HepG2 (cell line): ENCODE data around the gene ZNF382. TPM values are rescaled to one million over a fixed set of nuclear protein-coding genes. Genes with fewer than 3 reads are reported as not detected.

Experiments
- CHCHD3 ChIP-seq: sonication (generic); formaldehyde crosslinking; IDR thresholded peaks from 2 replicates; pipeline ENCODE4 v1.8.0; 2022; ENCODE audit warnings: mild to moderate bottlenecking, missing genetic modification reagents, moderate library complexity
- CSRNP1 ChIP-seq: sonication (generic); formaldehyde crosslinking; IDR thresholded peaks from 2 replicates; pipeline ENCODE4 v1.8.1; 2023; ENCODE audit warnings: mild to moderate bottlenecking, missing genetic modification reagents
- ESRRA ChIP-seq: sonication (generic); formaldehyde crosslinking; IDR thresholded peaks from 2 replicates; pipeline ENCODE4 v1.5.1; 2020; ENCODE audit warnings: mild to moderate bottlenecking, low read depth, missing genetic modification reagents
- MZF1 ChIP-seq: sonication (generic); formaldehyde crosslinking; IDR thresholded peaks from 2 replicates; pipeline ENCODE4 v1.8.1; 2023; ENCODE audit warnings: mild to moderate bottlenecking, missing genetic modification reagents, borderline replicate concordance
- NFE2L2 ChIP-seq: fragments of 150-350 bp; IDR thresholded peaks from 2 replicates; pipeline ENCODE4 v1.6.1; 2014; ENCODE audit warnings: low read length
- SIX1 ChIP-seq: sonication (generic); formaldehyde crosslinking; IDR thresholded peaks from 2 replicates; pipeline ENCODE4 v1.4.0; 2020; ENCODE audit warnings: missing genetic modification reagents, borderline replicate concordance
- TBX3 ChIP-seq: fragments of 450-650 bp; IDR thresholded peaks from 2 replicates; pipeline ENCODE4 v1.6.1; 2017; ENCODE audit warnings: antibody characterized with exemption, mild to moderate bottlenecking, inconsistent platforms, borderline replicate concordance
- TOPORS ChIP-seq: sonication (generic); formaldehyde crosslinking; IDR thresholded peaks from 2 replicates; pipeline ENCODE4 v1.8.0; 2023; ENCODE audit warnings: mild to moderate bottlenecking, missing genetic modification reagents
- USF2 ChIP-seq, 2 experiments: sonication (generic) in 1 of 2; formaldehyde crosslinking in 1 of 2; IDR thresholded peaks; 2 replicates each; pipeline versions ENCODE4 v1.5.1 to v1.6.1; 2011 to 2020; ENCODE audit warnings: borderline replicate concordance in 1 of 2, low read depth in 1 of 2, low read length in 1 of 2, mild to moderate bottlenecking in 1 of 2, missing genetic modification reagents in 1 of 2, moderate library complexity in 1 of 2
- ZNF234 ChIP-seq: sonication (generic); formaldehyde crosslinking; conservative IDR thresholded peaks from 2 replicates; pipeline ENCODE4 v1.5.1; 2020; ENCODE audit warnings: mild to moderate bottlenecking, missing genetic modification reagents
- ZNF414 ChIP-seq: sonication (generic); formaldehyde crosslinking; IDR thresholded peaks from 2 replicates; pipeline ENCODE4 v1.5.0; 2020; ENCODE audit warnings: missing genetic modification reagents
- ZNF543 ChIP-seq: sonication (generic); formaldehyde crosslinking; IDR thresholded peaks from 2 replicates; pipeline ENCODE4 v1.4.0; 2020; ENCODE audit warnings: mild to moderate bottlenecking, missing genetic modification reagents
- ZNF746 ChIP-seq: sonication (generic); formaldehyde crosslinking; IDR thresholded peaks from 2 replicates; pipeline ENCODE4 v1.8.0; 2022; ENCODE audit warnings: mild to moderate bottlenecking, missing genetic modification reagents
- polyA plus RNA-seq, 8 experiments: library from polyadenylated mRNA; depleted of rRNA in 3 of 8; stranded (reverse) in 7 of 8; unstranded in 1 of 8; fragments of >200 nt; fragmentation: Illumina TruSeq in 4 of 8; extraction: Trizol in 4 of 8; gene quantifications; 2 replicates each; pipeline versions ENCODE4 v1.2.1 to v1.2.3, GENCODE V29; 2011 to 2016; ENCODE audit warnings: low read depth in 4 of 8, missing spikeins in 1 of 8, mixed read lengths in 1 of 8; ENCODE audit not compliant: insufficient read depth in 1 of 8
- total RNA-seq, 5 experiments: library from RNA; depleted of rRNA; stranded (reverse); fragments of >200 nt; fragmentation: Illumina TruSeq; extraction: Trizol; gene quantifications; 2 replicates each; pipeline ENCODE4 v1.2.3, GENCODE V29; 2016; ENCODE audit warnings: low read depth in 1 of 5
- TF ChIP-seq, protein P1 (sequence below): sonication (generic); formaldehyde crosslinking; IDR thresholded peaks from 2 replicates; pipeline ENCODE4 v1.8.0; 2022; ENCODE audit warnings: mild to moderate bottlenecking, missing genetic modification reagents, moderate library complexity
- TF ChIP-seq, protein P2 (sequence below): sonication (generic); formaldehyde crosslinking; IDR thresholded peaks from 2 replicates; pipeline ENCODE4 v1.4.0; 2020; ENCODE audit warnings: missing genetic modification reagents
- TF ChIP-seq, protein P3 (sequence below), 2 experiments: sonication (generic) in 1 of 2; formaldehyde crosslinking in 1 of 2; IDR thresholded peaks; 2 replicates each; pipeline versions ENCODE4 v1.4.0 to v1.6.1; 2016 to 2020; ENCODE audit warnings: borderline replicate concordance in 1 of 2, low read depth in 1 of 2, mild to moderate bottlenecking in 1 of 2, missing genetic modification reagents in 1 of 2

Gene ZNF382
- total and polyA plus RNA-seq, 2 of the 13 experiments (the other 11 are each of a cell fraction or from before 2014, with no cell fraction given), result 2.3 to 6.8 TPM

DNA sequence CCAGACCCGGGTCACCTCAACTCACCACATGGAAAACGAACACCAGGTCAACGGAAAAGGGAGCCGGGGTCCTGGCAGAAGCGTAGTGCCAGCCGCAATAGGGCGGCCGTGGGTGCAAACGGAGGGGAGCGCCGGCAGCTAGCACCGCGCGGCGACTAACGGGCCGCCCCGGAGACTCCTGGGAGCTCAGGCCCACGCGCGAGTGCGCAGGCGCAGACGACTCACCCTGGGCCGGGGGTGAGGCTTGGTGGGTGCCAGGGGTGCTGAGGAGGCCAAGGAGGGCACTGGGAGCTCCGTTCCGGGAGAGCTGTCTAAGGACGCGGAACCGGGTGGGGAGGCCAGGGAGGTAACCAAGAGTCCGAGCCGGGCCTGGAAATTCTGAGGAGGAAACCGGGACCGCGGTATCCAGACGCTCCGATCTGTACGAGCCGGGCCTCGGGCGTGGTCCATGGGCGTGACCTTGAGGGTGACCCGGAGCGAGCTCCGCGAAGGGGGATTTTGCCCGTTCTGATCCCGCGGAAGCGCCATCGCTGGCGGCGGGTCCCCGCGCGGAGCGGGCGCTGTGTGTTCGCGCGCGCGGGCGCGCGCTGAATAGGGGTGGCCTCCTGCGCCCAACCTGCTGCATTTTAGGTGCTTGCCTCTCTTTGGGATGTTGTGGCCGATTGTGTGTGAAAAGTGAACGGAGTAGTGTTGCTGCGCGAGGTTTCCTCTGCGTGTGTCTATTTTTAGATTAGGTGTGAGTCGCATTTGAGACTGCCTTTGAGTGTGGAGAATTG lies at the start of gene ZNF382 (continued):
- TF ChIP-seq USF2 (IDR thresholded peaks at IDR 0.05; ENCODE audit: low read depth, low read length) (no peak), USF2 (CRISPR knock-in tag; IDR thresholded peaks at IDR 0.05; ENCODE audit: borderline replicate concordance) (0 out of 2 replicates have a peak, but pooled peaks have one; percentile 13), ZNF746 (no peak), ESRRA (peak; percentile 46; the same call in 1 of the 2 replicates), CSRNP1 (CRISPR knock-in tag) (peak; percentile 71; the same call in 1 of the 2 replicates), MZF1 (no peak; the same call in 1 of the 2 replicates), ZNF543 (CRISPR knock-in tag) (no peak; the same call in 1 of the 2 replicates), NFE2L2 (no peak), ZNF414 (CRISPR knock-in tag) (peak; percentile 54; the same call in 1 of the 2 replicates), SIX1 (CRISPR knock-in tag) (no peak), CHCHD3 (no peak), TBX3 (no peak), TOPORS (CRISPR knock-in tag) (no peak), ZNF234 (CRISPR knock-in tag) (no peak)
- TF ChIP-seq, protein P1, sequence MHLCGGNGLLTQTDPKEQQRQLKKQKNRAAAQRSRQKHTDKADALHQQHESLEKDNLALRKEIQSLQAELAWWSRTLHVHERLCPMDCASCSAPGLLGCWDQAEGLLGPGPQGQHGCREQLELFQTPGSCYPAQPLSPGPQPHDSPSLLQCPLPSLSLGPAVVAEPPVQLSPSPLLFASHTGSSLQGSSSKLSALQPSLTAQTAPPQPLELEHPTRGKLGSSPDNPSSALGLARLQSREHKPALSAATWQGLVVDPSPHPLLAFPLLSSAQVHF (CRISPR knock-in tag), result no peak
- TF ChIP-seq, protein P2, sequence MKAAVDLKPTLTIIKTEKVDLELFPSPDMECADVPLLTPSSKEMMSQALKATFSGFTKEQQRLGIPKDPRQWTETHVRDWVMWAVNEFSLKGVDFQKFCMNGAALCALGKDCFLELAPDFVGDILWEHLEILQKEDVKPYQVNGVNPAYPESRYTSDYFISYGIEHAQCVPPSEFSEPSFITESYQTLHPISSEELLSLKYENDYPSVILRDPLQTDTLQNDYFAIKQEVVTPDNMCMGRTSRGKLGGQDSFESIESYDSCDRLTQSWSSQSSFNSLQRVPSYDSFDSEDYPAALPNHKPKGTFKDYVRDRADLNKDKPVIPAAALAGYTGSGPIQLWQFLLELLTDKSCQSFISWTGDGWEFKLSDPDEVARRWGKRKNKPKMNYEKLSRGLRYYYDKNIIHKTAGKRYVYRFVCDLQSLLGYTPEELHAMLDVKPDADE (CRISPR knock-in tag), result no peak
- TF ChIP-seq, protein P3, sequence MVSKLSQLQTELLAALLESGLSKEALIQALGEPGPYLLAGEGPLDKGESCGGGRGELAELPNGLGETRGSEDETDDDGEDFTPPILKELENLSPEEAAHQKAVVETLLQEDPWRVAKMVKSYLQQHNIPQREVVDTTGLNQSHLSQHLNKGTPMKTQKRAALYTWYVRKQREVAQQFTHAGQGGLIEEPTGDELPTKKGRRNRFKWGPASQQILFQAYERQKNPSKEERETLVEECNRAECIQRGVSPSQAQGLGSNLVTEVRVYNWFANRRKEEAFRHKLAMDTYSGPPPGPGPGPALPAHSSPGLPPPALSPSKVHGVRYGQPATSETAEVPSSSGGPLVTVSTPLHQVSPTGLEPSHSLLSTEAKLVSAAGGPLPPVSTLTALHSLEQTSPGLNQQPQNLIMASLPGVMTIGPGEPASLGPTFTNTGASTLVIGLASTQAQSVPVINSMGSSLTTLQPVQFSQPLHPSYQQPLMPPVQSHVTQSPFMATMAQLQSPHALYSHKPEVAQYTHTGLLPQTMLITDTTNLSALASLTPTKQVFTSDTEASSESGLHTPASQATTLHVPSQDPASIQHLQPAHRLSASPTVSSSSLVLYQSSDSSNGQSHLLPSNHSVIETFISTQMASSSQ (IDR thresholded peaks at IDR 0.05; ENCODE audit: low read depth), result no peak
- TF ChIP-seq, protein P3 (CRISPR knock-in tag; IDR thresholded peaks at IDR 0.05; ENCODE audit: borderline replicate concordance), result no peak
